Stimulated activated CD4-positive, alpha-beta T cell treated with anti-CD3 and anti-CD28 coated beads, Interleukin-1b, Interleukin-23, amount 100 ng/mL, for 1 hour (primary cell): ENCODE measurements around the gene GSG1L.

Experiments used
- DNase-seq, 2 donors: peaks; one replicate each; pipeline ENCODE4 v3.0.0-alpha.2; 2020; ENCODE audit warnings: low read depth in 2 of 2

GSG1L gene

DNA sequence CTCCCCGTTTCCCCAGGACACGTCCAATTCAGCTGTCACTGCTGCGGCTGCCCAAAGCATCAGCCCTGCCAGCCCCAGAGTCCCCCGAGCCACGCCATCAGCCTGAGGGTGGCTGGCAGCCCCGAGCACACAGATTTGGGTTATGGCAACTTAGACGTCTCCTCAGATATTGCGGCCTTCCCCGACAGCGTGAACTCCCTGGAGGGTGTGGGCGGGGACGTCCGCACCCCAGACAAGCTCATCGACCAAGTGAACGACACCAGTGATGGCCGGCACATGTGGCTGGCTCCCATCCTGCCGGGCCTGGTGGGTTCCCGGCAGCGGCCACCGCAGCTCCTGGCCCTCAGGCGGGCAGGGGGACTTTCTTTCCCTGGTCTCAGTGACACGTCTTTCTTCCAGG, 288.7 kb downstream of the GSG1L start:
- no peak for DNase-seq

DNA sequence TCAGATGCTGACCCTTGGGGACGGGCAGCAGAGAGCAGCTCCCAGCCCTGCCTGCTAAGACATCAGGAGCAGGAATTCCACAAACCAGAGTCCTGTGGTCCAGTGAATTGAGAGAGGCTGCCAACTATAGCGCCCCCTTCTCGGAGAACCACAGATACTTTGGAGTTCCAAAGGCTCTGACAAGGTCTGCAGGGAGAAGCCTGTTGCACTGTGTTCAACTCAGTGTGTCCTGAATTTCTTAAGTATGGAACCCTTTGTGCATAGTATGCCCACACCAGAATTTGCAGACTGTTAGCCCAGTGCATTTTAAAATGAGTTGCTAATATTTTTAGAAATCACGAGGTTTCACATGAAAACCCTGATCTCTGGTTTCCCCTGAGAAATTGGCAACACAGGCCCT, 290.2 kb downstream of the GSG1L start:
- DNase-seq: no peak

DNA sequence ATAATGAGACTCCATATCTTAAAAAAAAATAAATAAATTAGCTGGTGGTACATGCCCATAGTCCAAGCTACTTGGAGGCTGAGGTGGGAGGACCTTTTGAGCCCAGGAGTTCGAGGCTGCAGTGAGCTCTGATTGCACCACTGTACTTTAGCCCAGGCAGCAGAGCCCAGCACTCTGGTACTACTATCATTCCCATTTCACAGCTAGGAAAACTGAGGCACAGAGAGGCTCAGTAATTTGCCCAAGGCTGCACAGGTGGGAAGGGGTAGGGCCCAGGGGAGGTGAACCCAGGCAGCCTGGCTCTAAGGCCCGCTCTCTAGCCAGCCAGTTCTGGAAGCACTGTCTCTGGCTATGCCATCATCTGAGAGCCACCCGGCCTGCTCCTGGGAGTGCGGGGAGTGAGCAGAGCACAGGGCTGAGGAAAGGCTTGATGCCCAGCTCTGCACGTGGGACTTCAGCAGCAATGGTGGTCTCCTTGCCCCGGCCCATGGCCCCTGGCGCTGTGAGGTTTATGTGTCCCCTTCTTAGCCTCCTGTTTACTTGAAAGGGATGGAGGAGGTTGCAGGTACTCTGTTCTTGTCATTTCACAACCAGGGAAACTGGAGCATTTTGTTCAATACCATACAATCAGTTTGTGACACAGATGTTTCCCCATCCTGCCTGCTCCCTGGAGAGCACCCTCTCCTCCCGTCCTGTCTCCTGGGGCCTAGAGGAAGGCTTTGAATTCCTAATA, 291.3 kb downstream of the GSG1L start:
- DNase-seq: no peak

DNA sequence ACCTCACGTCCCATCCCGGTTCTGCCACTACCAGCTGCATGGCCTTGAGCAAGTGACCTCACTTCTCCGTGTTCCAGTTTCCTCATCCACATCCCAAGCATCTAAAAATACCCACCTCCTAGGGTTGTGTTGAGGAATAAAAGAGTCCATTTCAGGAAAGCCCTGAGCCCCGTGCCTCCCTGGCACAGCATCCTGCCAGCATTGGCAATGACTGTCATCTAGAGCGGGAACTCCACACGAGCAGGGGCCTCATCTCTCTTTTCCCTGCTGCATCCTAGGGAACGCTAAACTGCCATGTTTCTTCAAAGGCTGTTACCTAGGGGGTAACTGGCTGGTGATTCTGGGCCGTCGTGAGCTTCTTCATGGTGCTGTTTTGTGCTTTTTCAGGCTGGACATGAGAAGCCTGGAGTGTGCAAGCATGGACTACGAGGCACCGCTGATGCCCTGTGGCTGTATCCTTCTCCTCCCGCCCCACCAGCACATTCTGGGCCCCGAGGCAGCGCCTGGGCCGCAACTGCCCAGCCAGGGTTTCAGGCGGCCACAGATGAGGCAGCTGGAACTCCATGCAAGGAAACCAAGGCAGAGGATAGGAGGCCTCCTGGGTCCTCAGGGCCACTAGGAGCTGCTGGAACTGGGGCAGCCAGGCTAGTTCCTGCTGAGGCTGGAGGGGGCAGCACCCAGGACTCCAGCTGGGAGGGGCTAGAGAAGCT, 292.2 kb downstream of the GSG1L start:
- DNase-seq: no peak

DNA sequence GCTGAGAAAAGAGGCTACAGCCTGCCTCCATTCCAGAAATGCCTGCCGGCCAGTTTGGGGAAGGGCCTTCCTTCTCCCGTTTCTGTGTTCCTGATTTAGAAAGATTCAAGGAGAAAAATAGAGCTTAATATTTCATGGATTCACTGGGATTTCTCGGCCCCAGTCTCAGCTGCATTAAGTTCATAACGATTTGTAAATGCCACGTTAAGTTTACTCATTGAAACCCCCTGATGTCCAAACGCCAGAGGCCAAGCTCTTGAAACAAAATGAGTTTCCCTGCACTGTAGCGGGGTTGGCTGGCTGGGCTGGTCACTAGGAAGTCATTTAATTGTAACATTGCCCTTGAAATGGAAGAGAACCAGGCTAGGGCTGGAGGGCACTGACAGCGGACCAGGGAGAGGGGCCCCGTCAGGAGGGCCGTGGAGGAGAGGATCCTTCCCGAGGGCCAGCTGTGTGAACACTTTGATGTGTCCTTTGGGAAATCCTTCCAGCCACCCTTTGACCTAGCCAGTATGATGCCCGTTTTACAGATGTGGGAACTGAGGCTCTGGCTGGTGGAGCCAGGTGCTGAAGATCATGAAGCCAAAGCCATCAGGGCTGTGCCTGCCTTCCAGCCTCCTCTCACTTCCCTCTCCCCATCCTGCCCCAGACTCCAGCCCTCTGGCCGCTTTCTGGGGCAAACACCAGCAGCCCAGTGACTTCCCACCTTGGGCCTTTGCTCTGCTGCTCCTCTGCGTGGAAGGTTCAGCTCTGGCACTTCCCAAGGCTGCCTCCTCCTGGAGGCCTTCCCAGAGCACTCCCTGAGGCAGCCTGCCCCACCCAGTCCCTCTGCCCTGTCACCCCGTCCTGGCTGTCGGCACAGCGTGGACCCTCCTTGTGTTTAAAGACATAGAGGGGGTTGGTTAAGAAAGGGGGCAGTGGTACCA, 293.0 kb downstream of the GSG1L start:
- no peak for DNase-seq

DNA sequence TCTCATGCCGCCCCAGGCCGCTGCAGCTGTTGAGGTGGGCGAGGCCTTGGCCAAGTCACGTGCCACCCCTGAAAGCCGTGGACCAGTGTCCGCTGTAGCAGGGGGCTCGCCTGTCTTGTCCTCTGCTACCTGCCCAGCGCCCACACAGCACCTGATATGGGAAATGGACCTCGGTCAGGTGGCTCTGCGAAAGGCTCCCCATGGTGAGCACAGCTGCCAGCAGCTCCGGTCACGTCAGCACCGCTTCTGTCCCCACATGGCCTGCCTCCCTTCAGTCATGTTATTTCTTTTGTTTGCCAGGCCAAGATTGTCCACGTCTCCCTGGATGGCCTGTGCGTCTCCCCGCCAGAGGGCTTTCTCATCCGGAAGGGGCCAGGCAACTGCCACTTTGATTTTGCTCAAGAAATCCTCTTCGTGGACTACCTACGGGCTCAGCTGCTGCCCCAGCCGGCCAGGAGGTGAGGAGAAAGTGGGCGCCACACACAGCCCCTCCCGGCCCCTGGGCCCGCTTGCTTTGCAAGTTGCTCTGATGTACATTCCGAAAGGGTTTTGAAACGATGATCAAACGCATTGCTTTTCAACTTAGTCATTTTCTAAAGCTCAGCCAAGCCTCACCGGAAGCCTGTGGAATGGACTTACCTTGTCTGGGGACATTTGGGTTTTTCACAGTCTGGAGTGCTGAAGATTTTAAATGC, 293.8 kb downstream of the GSG1L start:
- DNase-seq: no peak

DNA sequence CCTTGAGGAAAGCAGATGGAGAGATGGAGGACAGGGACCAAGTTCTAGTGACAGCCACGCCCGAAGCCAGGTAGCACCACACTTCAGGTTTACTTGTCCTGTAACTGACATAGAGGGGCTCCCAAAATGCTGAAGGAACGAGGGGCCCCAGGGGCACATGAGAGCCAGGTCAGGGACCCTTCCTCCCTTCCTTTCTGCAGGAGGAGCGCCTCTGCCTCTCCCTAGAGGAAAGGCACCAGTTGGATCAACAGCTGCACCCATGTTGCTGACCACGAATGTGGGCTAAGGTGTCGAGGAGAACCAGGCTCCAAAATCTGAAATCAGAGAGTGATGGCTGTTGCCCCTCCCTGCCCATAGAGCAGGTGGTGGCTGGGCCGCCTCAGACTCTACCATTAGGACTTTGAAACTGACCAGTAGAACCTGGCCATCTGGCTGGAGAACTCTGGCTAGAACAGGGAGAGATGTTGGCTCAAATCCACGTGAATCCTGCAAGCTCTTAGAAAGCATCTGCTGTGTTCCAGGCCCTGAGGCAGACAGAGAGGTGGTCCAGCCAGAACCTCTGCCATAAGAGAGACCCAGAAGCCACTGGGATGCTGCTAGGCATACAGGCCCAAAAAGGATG, 294.8 kb downstream of the GSG1L start:
- no peak for DNase-seq

DNA sequence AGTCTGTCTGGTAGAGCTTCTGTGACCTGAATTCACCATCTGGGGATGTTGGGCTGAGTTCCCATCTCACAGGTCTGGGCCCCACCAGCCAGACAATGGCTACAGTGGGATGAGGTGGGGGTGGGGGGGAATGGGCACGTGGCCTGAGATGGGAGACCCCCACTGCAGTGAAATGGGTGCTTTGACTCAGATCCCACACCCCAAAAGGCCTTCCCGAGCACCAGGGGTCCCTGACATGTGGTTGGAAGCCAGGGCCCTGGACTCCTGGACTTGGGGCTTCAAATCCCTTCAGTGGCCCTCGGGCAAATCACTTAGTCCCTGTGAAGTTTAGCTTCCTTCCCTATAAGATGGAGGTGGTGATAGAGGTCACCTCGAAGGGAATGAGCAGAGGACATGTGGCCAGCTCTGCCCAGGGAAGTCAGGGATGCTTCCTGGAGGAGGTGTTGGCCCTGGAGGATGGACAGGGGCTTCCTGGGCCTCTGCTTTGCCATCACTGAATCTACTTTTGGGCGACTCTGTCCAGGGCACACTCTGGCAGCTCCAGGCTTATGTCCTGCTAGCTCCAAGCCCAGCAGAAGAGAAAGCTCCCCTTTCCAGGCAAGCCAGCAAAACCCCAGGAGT, 295.4 kb downstream of the GSG1L start:
- DNase-seq: no peak

DNA sequence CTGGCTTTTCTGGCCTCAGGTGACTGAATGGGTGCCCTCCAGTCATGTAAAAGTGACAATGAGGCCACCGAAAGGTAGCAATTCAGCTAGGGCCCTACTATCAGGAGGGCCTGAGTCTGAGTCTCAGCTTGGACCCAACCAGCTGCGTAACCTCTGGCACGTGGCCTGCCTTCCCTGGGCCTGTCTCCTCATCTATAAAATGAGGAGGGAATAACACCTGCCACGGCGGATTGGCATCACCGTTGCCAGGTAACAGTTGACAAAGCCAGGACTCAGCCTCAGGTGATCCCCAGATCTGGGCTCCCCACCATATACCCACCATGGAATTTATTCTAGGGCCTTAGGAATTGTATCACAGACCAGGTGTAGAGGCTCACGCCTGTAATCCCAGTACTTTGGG, 296.4 kb downstream of the GSG1L start:
- DNase-seq: no peak

DNA sequence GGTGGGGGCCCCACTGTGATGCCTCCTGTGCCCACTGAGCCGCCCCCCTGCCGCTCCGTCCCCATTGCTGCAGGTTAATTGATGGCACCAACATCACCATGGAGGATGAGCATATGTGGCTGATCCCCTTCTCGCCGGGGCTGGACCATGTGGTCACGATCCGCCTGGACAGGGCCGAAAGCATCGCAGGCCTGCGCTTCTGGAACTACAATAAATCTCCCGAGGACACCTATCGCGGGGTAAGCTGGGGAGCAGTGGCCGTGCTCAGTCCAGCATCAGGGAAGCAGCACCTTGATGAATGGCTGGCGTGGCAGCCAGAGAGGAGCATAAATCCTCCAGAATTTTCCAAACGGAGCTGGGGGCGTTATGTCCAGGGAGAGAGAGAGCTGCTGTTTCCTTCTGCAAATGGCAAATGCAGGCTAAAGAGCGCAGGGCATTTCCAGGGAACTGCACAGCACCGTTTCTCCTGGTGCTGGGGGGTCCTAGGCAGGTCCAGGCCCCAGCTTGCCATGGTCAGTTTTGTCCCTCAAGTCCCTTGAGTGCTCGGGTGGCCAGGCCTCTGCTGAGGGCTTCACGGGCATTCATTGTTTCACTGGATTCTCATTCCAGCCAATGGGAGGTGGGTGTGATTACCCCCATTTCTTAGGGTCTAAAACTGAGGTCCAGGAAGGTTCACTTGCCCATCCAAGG, 297.1 kb downstream of the GSG1L start:
- no peak for DNase-seq

DNA sequence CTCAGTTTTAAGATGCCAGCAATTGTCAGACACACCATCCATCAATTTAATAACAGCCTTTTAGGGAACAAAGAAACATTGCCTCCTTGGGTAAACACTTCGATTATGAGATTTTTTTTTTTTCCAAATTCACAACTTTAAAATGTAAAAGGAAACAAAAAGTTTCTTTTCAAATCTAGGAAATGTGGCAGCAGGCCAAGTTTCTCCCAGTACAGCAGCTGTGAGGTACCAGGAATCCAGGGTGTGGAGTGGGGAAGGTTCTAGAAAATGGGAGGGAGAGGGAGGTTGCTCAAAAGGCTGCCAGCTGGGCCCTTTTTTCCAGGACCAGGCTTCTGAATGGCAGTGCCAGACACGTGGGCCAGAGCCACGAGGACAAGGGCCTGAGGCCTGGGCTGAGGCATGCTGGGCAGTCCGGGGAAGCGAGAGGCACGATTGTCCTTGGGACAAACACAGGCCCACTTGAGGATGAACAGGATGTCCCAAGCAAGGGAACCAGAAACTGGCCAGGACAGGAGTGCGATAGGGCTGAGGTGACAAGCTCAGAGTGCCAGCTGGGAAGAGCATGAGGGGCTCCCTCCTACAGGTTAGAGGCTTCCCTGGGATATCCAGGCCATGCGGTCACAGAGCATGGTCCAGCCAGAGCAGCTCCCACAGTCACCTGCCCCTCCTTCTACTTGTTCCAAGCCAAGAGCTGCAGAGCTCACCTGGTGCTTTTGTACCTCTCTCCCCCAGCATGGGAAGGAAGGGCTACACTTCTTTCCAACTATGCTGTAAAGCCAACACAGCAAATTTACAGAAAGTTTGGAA, 298.4 kb downstream of the GSG1L start:
- no peak for DNase-seq

DNA sequence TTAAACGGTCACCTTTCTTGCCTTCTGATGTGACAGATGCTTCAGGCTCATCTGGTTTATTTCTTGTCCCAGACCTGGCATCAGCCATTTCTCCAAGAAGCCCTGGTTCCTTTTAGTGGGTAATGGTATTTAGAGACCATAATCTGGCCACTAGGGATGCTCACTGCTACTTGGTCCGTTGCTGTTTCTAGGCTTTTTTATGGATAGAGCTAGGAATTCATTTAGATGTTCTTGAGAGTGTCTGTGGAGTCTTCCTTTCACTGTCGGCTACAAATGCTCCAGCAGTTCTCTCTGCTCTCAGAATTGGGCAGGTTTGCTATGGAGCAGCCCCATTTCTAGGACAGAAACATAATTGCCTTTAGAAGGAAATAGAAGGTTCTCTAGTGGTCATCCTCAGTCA, 299.1 kb downstream of the GSG1L start:
- no peak for DNase-seq

DNA sequence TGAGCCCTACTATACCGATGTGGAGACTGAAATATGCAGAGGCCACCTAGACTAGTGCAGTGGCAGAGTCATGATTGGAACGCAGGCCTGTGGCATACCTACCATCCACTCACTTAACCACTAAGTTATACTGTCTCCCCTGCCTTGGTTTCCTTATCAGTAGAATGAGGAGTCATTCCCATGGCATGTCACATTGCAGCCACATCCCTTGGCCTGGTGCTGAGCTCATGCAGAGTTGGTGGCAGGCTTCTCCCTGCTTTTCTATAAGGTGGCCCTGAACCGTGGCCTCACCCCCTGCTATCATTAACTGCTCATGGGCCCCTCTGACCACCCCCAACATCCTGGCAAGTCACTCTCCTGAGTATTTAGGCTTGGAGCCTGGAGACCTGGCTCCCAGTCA, 301.1 kb downstream of the GSG1L start:
- no peak for DNase-seq

DNA sequence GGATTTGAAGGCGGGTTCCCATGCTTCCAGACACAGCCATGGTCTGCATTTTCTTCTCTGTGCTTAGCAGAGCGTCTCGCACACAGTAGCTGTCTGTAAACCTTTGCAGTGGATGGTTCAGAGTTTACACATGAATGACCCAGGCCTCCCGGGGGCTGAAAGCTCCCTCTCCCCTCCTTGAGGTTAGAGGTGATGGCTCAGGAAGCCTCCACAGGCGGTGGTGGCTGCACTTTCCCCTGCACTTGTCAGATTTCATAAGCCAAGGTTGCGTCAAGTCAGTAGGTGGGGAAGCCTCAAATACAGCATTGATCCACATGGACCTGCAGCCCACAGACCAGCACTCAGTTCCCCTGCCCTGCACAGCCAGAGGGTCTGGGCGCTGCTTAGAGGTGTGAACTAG, 301.7 kb downstream of the GSG1L start:
- DNase-seq: no peak

DNA sequence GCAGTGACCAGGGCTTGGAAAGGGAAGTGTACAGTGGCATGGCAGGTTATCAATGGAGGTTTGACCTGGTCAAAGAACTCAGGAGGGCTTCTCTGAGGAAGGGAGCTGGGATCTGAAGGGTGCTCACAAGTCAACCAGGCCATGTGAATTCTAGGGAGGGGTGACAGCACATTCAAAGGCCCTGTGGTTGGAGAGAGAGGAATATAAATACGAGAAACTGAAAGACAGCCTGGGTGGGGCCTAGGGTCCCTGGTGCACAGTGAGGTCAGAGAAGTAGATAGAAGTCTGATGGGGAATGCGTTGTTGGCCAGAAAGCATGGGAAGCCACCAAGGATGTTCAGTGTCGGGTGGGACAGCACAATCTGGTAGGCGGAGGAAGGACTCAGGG, 302.7 kb downstream of the GSG1L start:
- no peak for DNase-seq

DNA sequence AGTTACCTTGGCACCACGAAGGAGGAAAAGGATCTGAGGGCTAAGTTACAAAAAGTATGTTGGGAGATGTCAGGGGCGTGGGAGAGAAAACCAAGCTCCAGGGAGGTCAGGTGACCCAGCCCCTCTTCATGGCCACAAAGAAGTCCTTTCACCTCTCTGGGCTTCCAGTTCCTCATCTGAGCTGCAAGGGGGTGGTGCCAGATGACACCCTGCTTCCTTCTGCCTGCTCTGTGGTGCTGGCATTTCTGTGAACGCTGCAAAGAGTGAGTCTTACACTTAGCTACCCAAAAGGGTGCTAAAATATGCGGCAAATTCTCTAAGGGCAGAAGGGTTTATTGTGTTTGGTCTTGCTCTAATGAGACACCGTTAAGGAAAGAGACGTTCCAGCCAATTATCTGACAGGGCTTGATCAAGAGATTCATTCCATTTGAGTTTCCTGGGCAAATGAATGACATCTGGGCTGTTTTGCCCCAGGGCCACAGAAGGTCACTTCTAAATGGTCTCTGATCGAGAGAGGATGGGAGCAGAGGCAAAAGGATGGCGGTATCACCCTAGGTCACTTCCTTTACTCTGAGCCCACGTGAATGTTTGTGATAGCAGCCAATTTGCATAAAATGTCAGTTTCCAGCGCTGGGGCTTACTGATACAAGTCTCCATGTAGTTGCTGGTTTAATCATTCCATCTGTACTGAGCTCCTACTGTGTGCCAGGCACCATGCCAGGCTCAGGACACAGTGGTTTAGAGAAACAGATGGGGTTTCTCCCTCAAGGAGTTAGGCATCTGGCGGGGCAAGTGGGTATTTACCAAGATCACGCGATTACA, 303.3 kb downstream of the GSG1L start:
- no peak for DNase-seq

DNA sequence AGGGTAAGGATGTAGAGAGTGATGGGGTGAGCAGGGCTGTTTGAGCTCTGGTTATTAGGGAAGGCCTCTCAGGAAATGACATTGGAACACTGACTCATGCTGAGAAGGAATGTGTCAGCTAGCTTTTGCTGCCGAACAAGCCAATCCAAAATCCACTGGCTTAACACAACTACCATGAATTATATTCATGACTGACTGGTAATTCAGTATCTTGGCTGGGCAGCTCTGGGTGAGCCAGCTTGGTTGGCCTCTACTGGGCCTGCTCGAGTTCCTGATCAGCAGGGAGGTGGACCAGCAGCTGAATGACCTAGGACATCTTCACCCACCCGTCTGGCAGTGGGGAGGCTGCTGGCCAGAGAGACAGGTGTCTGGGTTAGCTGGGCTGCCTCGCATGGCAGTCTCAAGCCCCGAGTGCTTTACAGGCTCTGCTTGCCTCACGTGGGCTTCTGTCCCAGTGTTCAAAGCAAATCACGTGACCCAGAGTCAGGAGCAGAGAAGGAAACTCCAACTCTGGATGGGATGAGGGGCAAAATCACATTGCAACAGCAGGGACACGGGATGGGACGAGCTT, 304.1 kb downstream of the GSG1L start:
- DNase-seq: no peak

DNA sequence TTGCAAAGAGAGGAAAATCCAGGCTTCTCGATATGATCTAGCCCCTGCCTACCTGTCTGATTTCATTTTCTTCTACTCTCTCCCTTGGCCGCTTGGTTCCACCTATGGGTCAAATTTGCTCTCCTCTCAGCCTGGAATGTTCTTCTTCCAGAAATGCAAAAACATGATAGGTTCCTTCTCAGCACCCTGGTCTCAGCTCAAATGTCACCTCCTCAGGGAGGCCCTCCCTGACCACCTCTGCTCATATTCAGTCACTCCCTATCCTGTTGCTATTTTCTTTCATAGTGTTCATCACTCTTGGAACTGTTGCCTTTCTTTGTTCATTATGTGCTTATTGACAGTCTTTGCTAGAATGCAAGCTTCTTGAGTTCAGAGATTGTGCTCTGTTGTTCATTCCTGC, 305.0 kb downstream of the GSG1L start:
- no peak for DNase-seq
